Peyer's patch (tissue), 4 donors: ENCODE data around the gene PSMB5.

Experiments used
- POLR2A ChIP-seq, 2 donors: fragments of 450-650 bp; IDR thresholded peaks; one replicate each; pipeline ENCODE4 v1.5.1; 2017; ENCODE audit warnings: antibody characterized with exemption in 2 of 2, mild to moderate bottlenecking in 2 of 2, moderate library complexity in 2 of 2
- TF ChIP-seq, protein P1 (sequence below), 6 experiments: fragments of 450-650 bp in 4 of 6; fragments of 200-600 bp in 2 of 6; sonication (generic) in 1 of 6; IDR thresholded peaks; one replicate each; pipeline ENCODE4 v1.5.1; 2017 to 2019; ENCODE audit warnings: antibody characterized with exemption in 6 of 6, mild to moderate bottlenecking in 3 of 6, moderate library complexity in 1 of 6

- TF ChIP-seq, protein P1, sequence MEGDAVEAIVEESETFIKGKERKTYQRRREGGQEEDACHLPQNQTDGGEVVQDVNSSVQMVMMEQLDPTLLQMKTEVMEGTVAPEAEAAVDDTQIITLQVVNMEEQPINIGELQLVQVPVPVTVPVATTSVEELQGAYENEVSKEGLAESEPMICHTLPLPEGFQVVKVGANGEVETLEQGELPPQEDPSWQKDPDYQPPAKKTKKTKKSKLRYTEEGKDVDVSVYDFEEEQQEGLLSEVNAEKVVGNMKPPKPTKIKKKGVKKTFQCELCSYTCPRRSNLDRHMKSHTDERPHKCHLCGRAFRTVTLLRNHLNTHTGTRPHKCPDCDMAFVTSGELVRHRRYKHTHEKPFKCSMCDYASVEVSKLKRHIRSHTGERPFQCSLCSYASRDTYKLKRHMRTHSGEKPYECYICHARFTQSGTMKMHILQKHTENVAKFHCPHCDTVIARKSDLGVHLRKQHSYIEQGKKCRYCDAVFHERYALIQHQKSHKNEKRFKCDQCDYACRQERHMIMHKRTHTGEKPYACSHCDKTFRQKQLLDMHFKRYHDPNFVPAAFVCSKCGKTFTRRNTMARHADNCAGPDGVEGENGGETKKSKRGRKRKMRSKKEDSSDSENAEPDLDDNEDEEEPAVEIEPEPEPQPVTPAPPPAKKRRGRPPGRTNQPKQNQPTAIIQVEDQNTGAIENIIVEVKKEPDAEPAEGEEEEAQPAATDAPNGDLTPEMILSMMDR (IDR thresholded peaks at IDR 0.05) = no peak
- TF ChIP-seq POLR2A (IDR thresholded peaks at IDR 0.05) = no peak
These were observed 27.3 kb upstream of the PSMB5 start for GRCh38 chr14:23062002-23062401.
